Ovary (tissue), 3 donors: Measurements from ENCODE around the gene CCDC110.

ENCODE experiments used
- CTCF ChIP-seq, 3 donors: fragments of 450-650 bp in 2 of 3; fragments of 200-600 bp in 1 of 3; IDR thresholded peaks; one replicate each; pipeline versions ENCODE4 v1.5.1 to v1.8.0; 2016 to 2022; ENCODE audit warnings: antibody characterized with exemption in 3 of 3, mild to moderate bottlenecking in 1 of 3
- EP300 ChIP-seq: sonication (generic); formaldehyde crosslinking; IDR thresholded peaks from one replicate; pipeline ENCODE4 v1.6.1; 2017; ENCODE audit warnings: antibody characterized with exemption
- donor health status: DM: no; HTN: no; CAD: no.

- no peak for TF ChIP-seq CTCF (IDR thresholded peaks at IDR 0.05)
- no peak for TF ChIP-seq EP300
Observed at GRCh38 chr4:185457136-185457535, 14.4 kb downstream of the CCDC110 start.
